IPS DF 6.9 (cell line): Measurements from ENCODE around the gene EPG5.
"Not testable (repeated sequence)": the region's sequence is repeated elsewhere in the genome, so short reads cannot be mapped to it uniquely, and the experiment has no call there.

Experiments used
- DNase-seq: peaks from one replicate; pipeline ENCODE4 v3.0.0-alpha.2; 2013; ENCODE audit warnings: low read depth, low spot score
- H3K27ac ChIP-seq: one replicate; pipeline ENCODE4 v1.5.1; 2013; ENCODE audit warnings: low read length, control low read depth
- H3K27me3 ChIP-seq: 2 replicates; pipeline ENCODE4 v1.6.1; 2013; ENCODE audit warnings: mild to moderate bottlenecking, low read length; ENCODE audit not compliant: control insufficient read depth, insufficient read depth
- H3K36me3 ChIP-seq: 2 replicates; pipeline ENCODE4 v1.6.1; 2013; ENCODE audit warnings: low read length; ENCODE audit not compliant: control insufficient read depth, insufficient read depth
- H3K4me1 ChIP-seq: 2 replicates; pipeline ENCODE4 v1.6.1; 2013; ENCODE audit warnings: low read length; ENCODE audit not compliant: control insufficient read depth, insufficient read depth
- H3K4me3 ChIP-seq: 2 replicates; pipeline ENCODE4 v1.5.1; 2013; ENCODE audit warnings: mild to moderate bottlenecking, low read length
- H3K9me3 ChIP-seq: 2 replicates; pipeline ENCODE4 v1.6.1; 2013; ENCODE audit warnings: low read length, inconsistent platforms; ENCODE audit not compliant: control insufficient read depth, insufficient read depth
- WGBS: extraction: QIAGEN DNeasy Blood & Tissue Kit; methylation state at CpG from one replicate; pipeline ENCODE4 v1.1.7; 2013; ENCODE audit warnings: mixed read lengths, missing lambda C conversion rate; ENCODE audit not compliant: insufficient read length, insufficient coverage; 5-methylcytosine and 5-hydroxymethylcytosine counted together

EPG5 gene

GRCh38 chr18:45976974-45977373 is 9.8 kb upstream of the EPG5 start:
- Histone ChIP-seq H3K27ac (no peak overlapping the region), H3K9me3 (no peaks in the 10 kb centered on the region), H3K4me3 (no peak overlapping the region), H3K27me3 (no peaks in the 10 kb centered on the region), H3K4me1 (peaks cover 4% of the 10 kb centered on the region; the same call in 1 of the 2 replicates), H3K36me3 (no peaks in the 10 kb centered on the region)
- WGBS, result no CpG with 5 or more reads among the region's 5 CpGs
- no peak for DNase-seq

- no peak for DNase-seq
- H3K27ac ChIP-seq, result no peak overlapping the region
- WGBS, result no CpG with 5 or more reads among the region's 1 CpG
- no peaks in the 10 kb centered on the region for H3K9me3 ChIP-seq
- H3K4me1 ChIP-seq, result peaks cover 4% of the 10 kb centered on the region; the same call in 1 of the 2 replicates
- H3K27me3 ChIP-seq, result no peaks in the 10 kb centered on the region
- H3K36me3 ChIP-seq, result no peaks in the 10 kb centered on the region
- no peak overlapping the region for H3K4me3 ChIP-seq
Observed at GRCh38 chr18:45976566-45976965, 9.4 kb upstream of the EPG5 start.

- Histone ChIP-seq H3K27me3 (no peaks in the 10 kb centered on the region), H3K4me1 (peaks cover 4% of the 10 kb centered on the region; the same call in 1 of the 2 replicates), H3K36me3 (no peaks in the 10 kb centered on the region), H3K9me3 (no peaks in the 10 kb centered on the region), H3K27ac (no peak overlapping the region), H3K4me3 (no peak overlapping the region)
- no peak for DNase-seq
- no CpG with 5 or more reads among the region's 5 CpGs for WGBS
Observed at GRCh38 chr18:45974088-45974536, 7.0 kb upstream of the EPG5 start.

GRCh38 chr18:45964913-45965312 is 2.2 kb downstream of the EPG5 start:
- not testable (repeated sequence) for H3K4me1 ChIP-seq, H3K36me3 ChIP-seq, DNase-seq, H3K4me3 ChIP-seq, H3K9me3 ChIP-seq, H3K27me3 ChIP-seq, H3K27ac ChIP-seq
- no CpG with 5 or more reads among the region's 5 CpGs for WGBS

- Histone ChIP-seq H3K9me3 (no peaks in the 10 kb centered on the region), H3K4me1 (no peaks in the 10 kb centered on the region), H3K27ac (no peak overlapping the region), H3K27me3 (no peaks in the 10 kb centered on the region), H3K36me3 (no peaks in the 10 kb centered on the region), H3K4me3 (no peak overlapping the region)
- no peak for DNase-seq
- WGBS, result no CpG with 5 or more reads among the region's 5 CpGs
Observed at GRCh38 chr18:45962866-45963265, 4.3 kb downstream of the EPG5 start.

- H3K27ac ChIP-seq, result no peak overlapping the region
- WGBS, result no CpG with 5 or more reads among the region's 2 CpGs
- no peaks in the 10 kb centered on the region for H3K9me3 ChIP-seq
- no peak overlapping the region for H3K4me3 ChIP-seq
- H3K4me1 ChIP-seq, result no peaks in the 10 kb centered on the region
- DNase-seq, result no peak
- H3K27me3 ChIP-seq, result no peaks in the 10 kb centered on the region
- H3K36me3 ChIP-seq, result no peaks in the 10 kb centered on the region
Observed at GRCh38 chr18:45962461-45962860, 4.7 kb downstream of the EPG5 start.

- not testable (repeated sequence) for H3K4me1 ChIP-seq, DNase-seq
- no CpG with 5 or more reads among the region's 7 CpGs for WGBS
Observed at GRCh38 chr18:45959484-45959883, 7.6 kb downstream of the EPG5 start.

GRCh38 chr18:45958730-45959129 is 8.4 kb downstream of the EPG5 start:
- Histone ChIP-seq H3K27ac (no peak overlapping the region), H3K27me3 (no peaks in the 10 kb centered on the region), H3K36me3 (no peaks in the 10 kb centered on the region; the same call in 1 of the 2 replicates), H3K4me1 (no peaks in the 10 kb centered on the region), H3K9me3 (no peaks in the 10 kb centered on the region), H3K4me3 (no peak overlapping the region)
- no peak for DNase-seq

More at GRCh38 chr18:45959484-45959883, 7.6 kb downstream of the EPG5 start:
- H3K36me3 ChIP-seq, H3K4me3 ChIP-seq, H3K27me3 ChIP-seq, H3K27ac ChIP-seq, H3K9me3 ChIP-seq: not testable (repeated sequence)

GRCh38 chr18:45958027-45958426 is 9.1 kb downstream of the EPG5 start:
- Histone ChIP-seq H3K4me3 (no peak overlapping the region), H3K9me3 (no peaks in the 10 kb centered on the region), H3K4me1 (no peaks in the 10 kb centered on the region), H3K27me3 (no peaks in the 10 kb centered on the region), H3K36me3 (no peaks in the 10 kb centered on the region; the same call in 1 of the 2 replicates), H3K27ac (no peak overlapping the region)
- no peak for DNase-seq
- whole genome bisulfite sequencing, result no CpG with 5 or more reads among the region's 2 CpGs

- no peaks in the 10 kb centered on the region for H3K27me3 ChIP-seq
- H3K4me1 ChIP-seq, result no peaks in the 10 kb centered on the region
- H3K9me3 ChIP-seq, result no peaks in the 10 kb centered on the region
- no peaks in the 10 kb centered on the region; the same call in 1 of the 2 replicates for H3K36me3 ChIP-seq
- no peak overlapping the region for H3K4me3 ChIP-seq
- H3K27ac ChIP-seq, result no peak overlapping the region
- DNase-seq, result no peak
Observed at GRCh38 chr18:45957100-45957499, 10.0 kb downstream of the EPG5 start.

GRCh38 chr18:45954070-45954934 is 12.8 kb downstream of the EPG5 start:
- Histone ChIP-seq H3K27me3 (no peaks in the 10 kb centered on the region), H3K27ac (no peak overlapping the region), H3K4me3 (no peak overlapping the region), H3K9me3 (no peaks in the 10 kb centered on the region), H3K4me1 (no peaks in the 10 kb centered on the region), H3K36me3 (no peaks in the 10 kb centered on the region; the same call in 1 of the 2 replicates)
- DNase-seq, result no peak
- WGBS, result no CpG with 5 or more reads among the region's 7 CpGs
